ENCODE measurements around the gene KYNU.

DNA sequence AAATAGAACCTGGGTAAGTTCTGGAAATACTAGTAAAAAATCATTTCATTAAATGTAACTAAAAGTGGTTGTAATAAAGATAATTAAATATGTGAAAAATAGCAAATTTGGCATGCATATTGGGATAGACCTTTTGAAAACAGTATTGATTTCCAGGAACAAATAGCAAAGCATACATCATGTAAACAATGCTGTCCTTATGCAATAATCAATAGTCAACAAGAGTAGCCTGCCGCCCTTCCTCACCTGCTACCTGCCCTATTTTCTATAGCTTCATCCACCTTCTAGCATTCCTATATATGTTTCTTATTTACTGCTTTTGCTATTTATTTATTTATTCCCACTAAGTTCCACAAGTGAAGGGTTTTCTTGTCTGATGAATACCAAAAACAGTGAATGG is 35.1 kb upstream of the KYNU start:
- TF ChIP-seq GLIS2 (tag by site-specific recombination; IDR thresholded peaks at IDR 0.05) = no peak
- TF ChIP-seq, protein P1, sequence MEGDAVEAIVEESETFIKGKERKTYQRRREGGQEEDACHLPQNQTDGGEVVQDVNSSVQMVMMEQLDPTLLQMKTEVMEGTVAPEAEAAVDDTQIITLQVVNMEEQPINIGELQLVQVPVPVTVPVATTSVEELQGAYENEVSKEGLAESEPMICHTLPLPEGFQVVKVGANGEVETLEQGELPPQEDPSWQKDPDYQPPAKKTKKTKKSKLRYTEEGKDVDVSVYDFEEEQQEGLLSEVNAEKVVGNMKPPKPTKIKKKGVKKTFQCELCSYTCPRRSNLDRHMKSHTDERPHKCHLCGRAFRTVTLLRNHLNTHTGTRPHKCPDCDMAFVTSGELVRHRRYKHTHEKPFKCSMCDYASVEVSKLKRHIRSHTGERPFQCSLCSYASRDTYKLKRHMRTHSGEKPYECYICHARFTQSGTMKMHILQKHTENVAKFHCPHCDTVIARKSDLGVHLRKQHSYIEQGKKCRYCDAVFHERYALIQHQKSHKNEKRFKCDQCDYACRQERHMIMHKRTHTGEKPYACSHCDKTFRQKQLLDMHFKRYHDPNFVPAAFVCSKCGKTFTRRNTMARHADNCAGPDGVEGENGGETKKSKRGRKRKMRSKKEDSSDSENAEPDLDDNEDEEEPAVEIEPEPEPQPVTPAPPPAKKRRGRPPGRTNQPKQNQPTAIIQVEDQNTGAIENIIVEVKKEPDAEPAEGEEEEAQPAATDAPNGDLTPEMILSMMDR (tag by site-specific recombination; IDR thresholded peaks at IDR 0.05) = no peak
- TF ChIP-seq, protein P2, sequence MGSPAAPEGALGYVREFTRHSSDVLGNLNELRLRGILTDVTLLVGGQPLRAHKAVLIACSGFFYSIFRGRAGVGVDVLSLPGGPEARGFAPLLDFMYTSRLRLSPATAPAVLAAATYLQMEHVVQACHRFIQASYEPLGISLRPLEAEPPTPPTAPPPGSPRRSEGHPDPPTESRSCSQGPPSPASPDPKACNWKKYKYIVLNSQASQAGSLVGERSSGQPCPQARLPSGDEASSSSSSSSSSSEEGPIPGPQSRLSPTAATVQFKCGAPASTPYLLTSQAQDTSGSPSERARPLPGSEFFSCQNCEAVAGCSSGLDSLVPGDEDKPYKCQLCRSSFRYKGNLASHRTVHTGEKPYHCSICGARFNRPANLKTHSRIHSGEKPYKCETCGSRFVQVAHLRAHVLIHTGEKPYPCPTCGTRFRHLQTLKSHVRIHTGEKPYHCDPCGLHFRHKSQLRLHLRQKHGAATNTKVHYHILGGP (tag by site-specific recombination; IDR thresholded peaks at IDR 0.05) = no peak
- TF ChIP-seq ZNF596 (tag by site-specific recombination; IDR thresholded peaks at IDR 0.05) = no peak
- TF ChIP-seq ZNF654 (tag by site-specific recombination; IDR thresholded peaks at IDR 0.05; ENCODE audit: low read depth) = no peak
- no peak for TF ChIP-seq KLF16 (tag by site-specific recombination; IDR thresholded peaks at IDR 0.05)
- no peak for TF ChIP-seq YY1 (tag by site-specific recombination; IDR thresholded peaks at IDR 0.05)
- no peak for TF ChIP-seq ZNF311 (tag by site-specific recombination; IDR thresholded peaks at IDR 0.05; ENCODE audit: borderline replicate concordance)
- TF ChIP-seq, protein P3, sequence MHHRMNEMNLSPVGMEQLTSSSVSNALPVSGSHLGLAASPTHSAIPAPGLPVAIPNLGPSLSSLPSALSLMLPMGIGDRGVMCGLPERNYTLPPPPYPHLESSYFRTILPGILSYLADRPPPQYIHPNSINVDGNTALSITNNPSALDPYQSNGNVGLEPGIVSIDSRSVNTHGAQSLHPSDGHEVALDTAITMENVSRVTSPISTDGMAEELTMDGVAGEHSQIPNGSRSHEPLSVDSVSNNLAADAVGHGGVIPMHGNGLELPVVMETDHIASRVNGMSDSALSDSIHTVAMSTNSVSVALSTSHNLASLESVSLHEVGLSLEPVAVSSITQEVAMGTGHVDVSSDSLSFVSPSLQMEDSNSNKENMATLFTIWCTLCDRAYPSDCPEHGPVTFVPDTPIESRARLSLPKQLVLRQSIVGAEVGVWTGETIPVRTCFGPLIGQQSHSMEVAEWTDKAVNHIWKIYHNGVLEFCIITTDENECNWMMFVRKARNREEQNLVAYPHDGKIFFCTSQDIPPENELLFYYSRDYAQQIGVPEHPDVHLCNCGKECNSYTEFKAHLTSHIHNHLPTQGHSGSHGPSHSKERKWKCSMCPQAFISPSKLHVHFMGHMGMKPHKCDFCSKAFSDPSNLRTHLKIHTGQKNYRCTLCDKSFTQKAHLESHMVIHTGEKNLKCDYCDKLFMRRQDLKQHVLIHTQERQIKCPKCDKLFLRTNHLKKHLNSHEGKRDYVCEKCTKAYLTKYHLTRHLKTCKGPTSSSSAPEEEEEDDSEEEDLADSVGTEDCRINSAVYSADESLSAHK (tag by site-specific recombination; IDR thresholded peaks at IDR 0.05) = no peak
- TF ChIP-seq ZNF76 (tag by site-specific recombination; IDR thresholded peaks at IDR 0.05; ENCODE audit: borderline replicate concordance, low read depth) = no peak
- TF ChIP-seq ZFP41 (tag by site-specific recombination; IDR thresholded peaks at IDR 0.05; ENCODE audit: borderline replicate concordance) = no peak
- TF ChIP-seq, protein P4, sequence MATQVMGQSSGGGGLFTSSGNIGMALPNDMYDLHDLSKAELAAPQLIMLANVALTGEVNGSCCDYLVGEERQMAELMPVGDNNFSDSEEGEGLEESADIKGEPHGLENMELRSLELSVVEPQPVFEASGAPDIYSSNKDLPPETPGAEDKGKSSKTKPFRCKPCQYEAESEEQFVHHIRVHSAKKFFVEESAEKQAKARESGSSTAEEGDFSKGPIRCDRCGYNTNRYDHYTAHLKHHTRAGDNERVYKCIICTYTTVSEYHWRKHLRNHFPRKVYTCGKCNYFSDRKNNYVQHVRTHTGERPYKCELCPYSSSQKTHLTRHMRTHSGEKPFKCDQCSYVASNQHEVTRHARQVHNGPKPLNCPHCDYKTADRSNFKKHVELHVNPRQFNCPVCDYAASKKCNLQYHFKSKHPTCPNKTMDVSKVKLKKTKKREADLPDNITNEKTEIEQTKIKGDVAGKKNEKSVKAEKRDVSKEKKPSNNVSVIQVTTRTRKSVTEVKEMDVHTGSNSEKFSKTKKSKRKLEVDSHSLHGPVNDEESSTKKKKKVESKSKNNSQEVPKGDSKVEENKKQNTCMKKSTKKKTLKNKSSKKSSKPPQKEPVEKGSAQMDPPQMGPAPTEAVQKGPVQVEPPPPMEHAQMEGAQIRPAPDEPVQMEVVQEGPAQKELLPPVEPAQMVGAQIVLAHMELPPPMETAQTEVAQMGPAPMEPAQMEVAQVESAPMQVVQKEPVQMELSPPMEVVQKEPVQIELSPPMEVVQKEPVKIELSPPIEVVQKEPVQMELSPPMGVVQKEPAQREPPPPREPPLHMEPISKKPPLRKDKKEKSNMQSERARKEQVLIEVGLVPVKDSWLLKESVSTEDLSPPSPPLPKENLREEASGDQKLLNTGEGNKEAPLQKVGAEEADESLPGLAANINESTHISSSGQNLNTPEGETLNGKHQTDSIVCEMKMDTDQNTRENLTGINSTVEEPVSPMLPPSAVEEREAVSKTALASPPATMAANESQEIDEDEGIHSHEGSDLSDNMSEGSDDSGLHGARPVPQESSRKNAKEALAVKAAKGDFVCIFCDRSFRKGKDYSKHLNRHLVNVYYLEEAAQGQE (tag by site-specific recombination; IDR thresholded peaks at IDR 0.05) = no peak
- no peak for TF ChIP-seq ZNF274 (IDR thresholded peaks at IDR 0.05; ENCODE audit: low read length)
- TF ChIP-seq ZNF274 (tag by site-specific recombination; IDR thresholded peaks at IDR 0.05; ENCODE audit: borderline replicate concordance) = no peak

Measured in HEK293 (cell line).